HG02938 (cell line): ENCODE measurements around the gene CD164.
"Not testable (repeated sequence)": the region's sequence is repeated elsewhere in the genome, so short reads cannot be mapped to it uniquely, and the experiment has no call there.

ENCODE experiments used
- ATAC-seq: cut with Tn5 transposase; IDR thresholded peaks from one replicate; pipeline ENCODE4 v1.9.1; 2021; ENCODE audit warnings: mild to moderate bottlenecking, moderate library complexity; ENCODE audit not compliant: unreplicated experiment

CD164 gene

DNA sequence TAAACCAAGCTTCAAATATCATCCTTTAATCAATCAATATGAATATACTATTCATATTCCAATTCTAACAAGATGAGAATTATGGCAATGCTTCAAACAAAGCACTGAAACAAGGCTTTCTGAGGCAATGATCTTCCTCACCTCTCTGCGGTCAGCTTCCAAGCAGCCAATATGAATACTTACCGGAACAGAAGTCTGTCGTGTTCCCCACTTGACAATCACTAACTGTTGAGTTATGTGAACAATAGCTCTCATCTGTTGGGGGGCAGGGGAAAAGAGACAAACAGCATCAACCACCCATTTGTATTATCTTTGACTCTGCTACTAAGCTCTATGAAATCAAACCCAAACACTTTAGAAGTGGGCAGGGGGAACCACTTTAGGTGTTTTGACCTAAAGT is 4.5 kb downstream of the CD164 start:
- no peak for ATAC-seq

DNA sequence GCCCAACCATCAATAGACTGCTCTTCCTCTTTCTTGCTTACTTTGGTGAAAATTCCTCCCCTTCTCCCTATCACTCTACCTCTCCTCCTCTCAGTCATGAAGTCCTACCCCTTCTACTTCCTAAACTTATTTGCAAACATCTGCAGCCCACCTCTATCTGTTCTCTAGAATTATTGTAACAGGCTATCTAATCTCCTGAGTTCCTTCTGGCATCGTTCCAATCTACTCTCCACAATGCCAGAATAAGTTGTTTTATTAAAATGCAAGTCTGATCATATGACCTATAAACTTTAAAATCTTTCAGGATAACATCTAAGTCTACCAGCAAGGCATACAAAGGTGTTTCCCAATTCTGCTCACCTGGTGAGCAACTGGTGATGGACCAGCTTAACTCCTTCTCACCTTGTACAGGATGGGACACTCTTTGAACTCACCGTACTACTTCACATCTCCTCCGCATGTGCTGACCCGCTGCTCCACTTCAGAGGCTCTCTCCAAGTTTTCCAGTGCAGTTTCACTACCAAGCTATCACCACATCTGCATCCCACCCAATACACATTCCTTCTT is 7.9 kb downstream of the CD164 start:
- no peak for ATAC-seq

DNA sequence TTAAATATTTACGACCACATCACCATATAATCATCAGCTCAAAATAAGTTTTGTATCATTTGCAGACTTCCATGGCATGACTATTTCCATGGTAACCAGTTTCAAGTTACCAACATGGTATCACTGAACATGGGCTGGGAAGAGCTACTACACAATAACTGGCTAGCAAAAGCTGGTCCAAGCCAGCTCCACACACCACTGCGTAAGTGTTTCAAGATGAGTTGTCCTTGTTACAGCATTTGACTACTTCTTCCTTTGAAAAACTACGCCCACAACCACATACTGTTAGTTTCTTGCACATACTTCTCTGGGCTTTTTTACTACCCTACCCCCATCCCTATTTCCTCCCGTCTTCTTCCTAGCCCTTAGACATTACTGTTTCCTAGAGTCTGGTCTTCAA is 8.5 kb downstream of the CD164 start:
- ATAC-seq, result peak; percentile 93

DNA sequence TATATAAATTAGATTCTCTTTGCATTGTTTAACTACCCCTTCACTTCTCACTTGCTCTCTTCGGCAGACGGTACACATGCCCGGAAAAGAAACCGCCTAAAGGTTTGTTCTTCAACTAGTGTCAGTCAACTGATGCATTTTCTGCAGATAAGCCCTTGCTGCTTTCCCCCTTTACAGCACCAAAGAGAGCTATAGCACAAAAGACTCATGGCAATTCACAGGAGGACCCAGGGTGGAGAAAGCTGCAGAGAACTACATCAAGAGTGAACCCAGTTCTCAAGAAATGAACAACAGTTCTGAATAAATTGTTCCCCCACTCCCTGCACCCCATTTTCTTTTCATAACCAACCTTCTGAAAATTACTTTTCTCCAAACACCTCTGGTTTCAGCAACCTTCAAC is 8.9 kb downstream of the CD164 start:
- no peak for ATAC-seq

DNA sequence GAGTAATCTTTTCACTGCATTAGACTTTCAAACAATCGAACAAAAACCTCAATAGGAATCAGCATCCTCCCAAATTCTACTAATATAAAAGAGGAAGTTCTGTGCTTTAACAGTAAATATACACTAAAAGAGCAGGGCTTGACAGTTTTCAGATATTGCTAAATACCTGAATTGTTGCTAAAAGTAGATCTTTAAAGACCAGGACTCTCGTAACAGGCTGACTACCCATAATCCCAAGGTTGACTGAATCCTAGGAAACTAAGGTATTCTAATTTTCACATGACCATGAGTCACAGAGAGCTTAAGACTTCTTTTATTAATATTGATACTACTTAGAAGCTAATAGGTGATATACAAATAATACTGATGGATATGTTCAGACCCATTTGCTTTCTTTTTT is 10.1 kb downstream of the CD164 start:
- no peak for ATAC-seq

DNA sequence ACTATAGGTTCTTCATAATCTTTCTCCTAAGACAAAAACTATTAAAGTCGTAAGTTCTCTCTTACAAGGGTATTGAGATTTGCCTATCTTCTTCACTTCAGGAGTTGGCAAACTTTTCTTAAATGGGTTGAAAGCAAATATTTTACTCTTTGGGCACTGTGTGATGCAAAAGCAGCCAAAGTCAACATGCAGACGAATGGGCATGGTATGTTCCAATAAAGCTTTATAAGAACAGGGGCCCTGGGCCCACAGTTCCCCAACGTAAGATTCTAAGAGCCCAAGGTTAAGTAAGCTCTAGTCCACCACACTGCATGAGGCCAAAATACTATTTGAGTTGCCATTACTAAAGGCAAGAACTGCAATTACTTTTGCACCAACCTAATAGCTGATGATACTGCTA is 11.5 kb downstream of the CD164 start:
- no peak for ATAC-seq

DNA sequence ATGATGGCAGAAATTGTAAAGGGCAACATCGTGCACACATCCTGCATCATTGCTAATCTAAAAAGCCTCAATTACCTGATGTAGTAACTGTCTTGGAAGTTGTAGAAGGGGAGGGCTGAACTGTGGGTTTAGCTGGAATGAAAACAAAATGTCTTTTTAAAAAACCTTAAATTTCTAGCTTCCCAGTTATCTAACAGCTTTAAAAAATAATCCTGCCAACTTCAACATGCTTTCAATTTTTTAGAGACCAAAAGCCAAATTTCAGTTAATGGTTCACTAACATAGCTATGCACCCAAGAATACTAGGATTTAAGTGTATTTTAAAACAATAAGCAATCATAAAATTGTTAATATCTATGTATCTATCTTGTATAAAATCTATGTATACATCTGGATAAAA is 11.9 kb downstream of the CD164 start:
- ATAC-seq, result no peak

DNA sequence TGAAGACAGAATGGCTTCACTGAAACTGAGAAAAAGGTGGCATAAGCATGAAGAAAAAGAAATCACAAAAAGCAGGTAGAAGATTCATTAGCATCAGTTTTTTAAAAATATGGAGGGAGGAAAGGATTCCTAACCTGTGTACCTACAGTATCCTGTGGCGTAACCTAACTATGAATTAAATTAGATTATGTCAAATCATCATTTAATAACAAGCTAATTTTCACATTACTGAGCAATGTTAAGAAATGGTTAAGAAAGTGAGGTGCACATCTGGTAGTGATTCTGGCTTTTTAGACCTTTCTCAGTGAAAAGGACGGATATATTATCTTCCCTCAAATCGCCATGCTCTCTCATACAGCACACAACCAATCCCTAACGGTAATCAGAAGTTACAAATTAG is 12.5 kb downstream of the CD164 start:
- ATAC-seq, result no peak

DNA sequence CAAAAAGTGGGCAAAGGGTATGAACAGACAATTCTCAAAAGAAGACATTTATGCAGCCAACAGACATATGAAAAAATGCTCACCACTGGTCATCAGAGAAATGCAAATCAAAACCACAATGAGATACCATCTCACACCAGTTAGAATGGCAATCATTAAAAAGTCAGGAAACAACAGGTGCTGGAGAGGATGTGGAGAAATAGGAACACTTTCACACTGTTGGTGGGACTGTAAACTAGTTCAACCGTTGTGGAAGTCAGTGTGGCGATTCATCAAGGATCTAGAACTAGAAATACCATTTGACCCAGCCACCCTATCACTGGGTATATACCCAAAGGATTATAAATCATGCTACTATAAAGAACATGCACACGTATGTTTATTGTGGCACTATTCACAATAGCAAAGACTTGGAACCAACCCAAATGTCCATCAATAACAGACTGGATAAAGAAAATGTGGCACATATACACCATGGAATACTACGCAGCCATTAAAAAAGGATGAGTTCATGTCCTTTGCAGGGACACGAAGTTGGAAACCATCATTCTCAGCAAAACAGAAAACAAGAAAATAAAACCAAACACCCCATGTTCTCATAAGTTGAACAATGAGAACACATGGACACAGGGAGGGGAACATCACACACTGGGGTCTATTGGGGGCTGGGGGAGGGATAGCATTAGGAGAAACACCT is 17.7 kb downstream of the CD164 start:
- ATAC-seq, result not testable (repeated sequence)

DNA sequence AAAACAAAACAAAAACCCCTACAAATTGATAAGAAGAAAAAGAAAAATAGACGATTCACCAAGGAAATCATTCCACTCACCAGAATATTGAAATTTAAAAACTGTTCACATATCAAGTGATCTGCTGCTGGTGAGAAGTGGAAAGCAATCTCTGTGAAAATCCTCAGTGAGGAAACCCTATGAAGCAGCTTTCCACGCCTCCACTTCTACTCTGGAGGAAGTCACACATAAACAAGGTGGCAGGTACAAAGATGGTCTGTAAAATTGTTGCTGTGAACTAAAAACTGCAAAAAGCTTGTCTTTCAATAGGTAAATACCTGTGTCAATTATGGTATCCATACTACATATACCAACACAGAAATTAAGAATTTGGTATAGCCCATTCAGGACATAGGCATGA is 18.5 kb downstream of the CD164 start:
- no peak for ATAC-seq

DNA sequence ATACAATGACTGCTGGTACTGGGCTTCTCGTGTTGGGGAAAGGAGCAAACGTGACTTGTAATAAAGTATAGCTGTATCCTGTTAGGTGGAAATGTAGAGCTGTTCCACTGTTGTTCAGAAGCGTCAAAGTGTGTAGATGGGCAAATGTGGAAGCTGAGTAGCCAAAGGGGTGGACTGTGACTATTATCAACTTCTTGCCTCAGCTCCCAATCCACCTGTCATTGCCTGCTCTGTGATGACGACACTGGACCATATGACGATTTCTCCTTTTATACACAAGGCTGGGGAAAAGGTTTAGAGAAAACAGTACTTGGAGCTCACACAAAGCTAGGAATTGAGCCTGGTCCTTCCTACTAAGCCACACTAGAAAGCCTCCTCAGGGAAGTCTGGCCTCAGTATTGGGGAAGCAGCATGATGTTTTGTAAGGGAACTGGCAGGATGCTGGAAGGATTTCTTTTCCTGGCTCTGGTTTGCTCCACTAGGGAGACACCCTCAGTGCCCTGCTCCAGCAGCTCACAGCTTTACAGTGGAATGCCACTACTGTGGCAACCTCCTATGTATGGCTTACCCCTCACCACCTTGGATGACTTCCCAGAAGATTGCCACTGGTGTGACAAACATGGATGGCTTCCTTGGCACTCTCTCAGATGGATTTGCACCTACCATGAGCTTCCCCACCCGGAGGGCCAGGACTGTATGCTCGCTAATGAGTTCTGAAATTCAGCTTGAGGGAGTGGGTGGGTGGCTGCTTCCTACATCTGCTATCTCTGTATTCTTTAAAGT is 20.0 kb downstream of the CD164 start:
- no peak for ATAC-seq

DNA sequence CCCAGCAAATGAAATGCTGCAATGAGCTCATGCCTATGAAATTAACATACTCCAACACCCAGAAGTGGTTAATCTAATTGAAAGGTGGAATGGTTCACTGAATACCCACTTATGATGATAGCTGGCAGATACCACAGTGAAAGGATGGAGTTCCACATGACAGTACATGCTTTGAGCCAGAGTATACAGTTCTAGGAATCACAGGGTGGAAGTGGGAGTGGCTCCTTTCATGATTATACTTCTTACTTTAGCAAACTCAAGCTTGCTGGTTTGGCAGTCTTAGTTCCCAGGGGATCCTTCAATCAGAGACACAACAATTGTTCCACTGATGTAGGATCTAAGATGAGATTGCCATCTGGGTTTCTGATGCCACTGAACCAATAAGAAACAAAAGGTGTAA is 21.5 kb downstream of the CD164 start:
- ATAC-seq, result no peak

DNA sequence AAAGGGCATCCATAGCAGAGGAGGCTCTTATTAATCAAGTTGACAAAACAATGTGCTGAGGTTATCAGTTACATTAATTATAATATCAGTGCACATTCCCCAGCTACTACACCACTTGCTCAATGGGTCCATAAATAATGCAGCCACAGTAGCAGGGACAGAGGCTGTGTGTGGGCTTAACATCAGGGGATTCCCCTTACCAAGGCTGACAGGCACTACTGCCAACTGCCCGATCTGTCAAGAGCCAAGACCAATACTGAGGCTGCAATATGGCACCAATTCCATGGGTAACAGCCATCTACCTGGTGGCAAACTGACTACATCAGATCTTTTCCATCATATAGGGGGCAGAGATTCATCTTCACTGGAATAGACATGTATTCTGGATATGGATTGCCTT is 22.0 kb downstream of the CD164 start:
- ATAC-seq, result no peak

DNA sequence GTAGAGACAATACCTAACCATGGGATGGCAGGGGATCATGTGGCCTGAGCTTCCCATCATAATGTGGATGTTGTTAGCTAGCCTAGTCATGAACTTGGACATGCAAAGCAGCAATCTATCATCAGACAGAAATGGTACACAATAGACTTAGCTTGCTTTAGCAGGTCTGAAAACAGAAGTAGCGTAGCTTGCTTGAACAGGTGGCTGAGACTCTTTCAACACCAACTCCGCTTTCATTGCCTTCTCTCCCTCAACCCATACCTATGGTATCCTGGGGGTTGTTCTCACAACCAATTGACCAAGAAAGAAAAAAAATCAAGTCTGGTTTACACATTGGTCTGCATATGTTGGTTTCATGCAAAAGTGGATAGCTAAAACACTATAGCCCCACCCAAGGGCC is 23.0 kb downstream of the CD164 start:
- ATAC-seq, result no peak

DNA sequence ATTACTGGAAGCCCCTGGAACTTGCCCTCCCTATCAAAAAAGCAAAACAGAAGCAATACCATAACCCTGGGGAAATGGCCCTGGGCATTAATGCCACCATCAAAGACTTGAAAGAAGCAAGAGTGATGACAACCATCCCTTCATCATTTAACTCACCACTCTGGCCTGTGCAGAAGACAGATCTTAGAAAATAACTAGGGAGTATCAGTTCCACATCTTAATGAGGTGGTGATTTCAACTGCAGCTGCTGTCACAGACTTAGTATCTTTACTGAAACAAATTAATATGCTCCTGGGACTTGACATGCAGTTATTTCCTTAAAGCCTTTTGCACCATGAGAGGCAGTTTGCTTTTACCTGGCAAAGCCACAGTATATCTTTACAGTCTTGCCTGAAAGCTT is 24.1 kb downstream of the CD164 start:
- ATAC-seq, result no peak

DNA sequence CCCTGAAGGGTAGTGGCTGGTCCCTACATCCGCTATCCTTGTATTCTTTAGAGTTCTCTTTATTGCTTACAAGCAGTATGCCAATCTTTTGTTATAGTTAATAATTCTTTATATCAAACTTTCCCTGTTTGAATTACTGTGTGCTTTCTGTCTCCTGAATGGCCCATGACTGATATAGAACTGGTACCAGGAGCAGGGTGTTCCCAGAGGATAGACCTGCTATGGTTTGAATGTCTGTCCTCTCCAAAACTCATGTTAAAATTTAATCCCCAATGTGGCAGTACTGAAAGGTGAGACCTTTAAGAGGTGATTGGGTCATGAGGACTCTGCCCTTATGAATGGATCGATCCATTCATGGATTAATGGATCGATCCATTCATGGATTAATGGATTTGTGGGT is 26.0 kb downstream of the CD164 start:
- ATAC-seq, result no peak

DNA sequence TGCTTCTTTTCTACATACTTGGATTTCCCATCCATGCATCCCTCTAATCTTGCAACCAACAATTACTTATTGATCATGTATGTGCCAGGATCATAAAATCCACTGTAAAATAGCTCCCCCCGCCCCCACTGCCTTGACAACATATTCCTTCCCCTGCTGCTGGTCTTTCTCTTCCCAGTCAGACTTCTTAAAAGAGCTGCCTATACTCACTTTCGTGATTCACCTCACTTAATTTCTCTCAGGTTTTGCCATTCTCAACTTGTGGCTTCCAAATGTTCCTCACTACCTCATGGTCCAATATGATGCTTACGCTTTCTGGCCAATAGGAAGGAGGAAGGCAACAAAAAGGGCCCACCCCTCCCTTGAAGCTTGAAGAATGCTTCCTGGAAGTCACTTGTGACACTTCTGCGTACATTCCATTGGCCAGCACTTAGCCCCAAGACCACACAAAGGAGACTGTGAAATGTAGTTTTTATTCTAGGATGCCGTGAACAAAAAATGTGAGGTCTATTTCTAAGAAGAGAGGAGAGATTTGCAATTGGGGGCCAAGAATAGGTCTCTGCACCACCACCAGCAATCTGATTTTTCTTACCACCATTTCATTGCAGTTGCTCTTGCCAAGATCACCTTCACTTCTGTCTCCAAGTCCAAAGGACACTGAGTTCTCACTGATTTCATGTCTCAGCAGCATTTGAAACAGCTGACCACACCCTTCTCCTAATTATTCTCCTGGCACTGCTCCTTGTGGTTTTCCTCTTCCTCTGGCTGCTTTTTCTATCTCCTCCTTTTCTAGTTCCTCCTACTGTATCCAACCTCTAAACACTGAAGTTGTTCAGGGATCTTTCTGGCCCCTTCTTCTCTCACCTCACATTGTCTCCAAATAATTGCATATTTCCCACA is 30.8 kb downstream of the CD164 start:
- ATAC-seq, result no peak

DNA sequence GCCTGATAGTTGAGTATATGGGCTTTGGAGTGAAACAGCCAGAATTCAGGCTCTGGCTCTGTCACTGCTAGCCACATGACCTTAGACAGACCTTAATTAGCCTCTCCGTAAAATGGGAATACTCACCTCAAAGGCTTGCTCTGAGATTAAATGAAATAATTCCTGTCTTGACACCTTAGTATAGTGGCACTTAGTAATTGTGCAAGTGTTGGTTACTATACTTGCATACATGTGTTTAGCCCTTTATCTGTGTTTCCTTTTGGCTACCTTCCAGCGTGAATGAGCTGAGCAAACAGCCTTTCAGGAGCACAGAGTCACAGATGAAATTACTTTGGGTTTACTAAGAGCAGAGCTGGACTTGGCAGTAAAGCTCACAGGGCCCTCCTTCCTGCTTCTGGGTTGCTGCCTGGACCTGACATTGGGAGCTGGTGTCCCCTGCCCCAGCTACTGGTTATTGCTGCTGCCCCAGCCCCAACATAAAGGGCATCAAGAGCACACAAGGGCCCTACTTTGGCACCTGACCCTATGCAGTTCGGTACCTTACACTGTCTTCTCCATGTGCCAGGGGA is 32.8 kb downstream of the CD164 start:
- ATAC-seq, result no peak

DNA sequence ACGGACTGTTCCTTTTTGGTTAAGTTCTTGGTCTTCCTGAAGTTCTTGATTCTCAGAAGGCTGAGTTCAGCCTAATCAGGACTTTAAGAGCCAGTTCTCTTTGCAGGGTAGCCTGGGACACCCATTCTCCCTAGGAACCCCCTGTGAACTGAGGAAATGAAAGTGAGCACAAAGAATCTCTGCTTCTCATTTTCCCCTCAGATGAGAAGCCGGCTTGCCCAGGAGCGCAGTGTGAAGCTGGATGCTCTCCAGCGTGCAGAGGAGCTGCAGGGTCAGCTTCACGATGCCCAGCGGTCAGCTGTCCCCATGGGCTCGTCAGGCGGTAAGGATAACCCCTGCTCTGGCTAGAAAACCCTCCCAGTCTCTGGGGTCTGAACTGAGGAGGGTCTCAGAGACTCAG is 34.0 kb downstream of the CD164 start:
- ATAC-seq, result no peak

DNA sequence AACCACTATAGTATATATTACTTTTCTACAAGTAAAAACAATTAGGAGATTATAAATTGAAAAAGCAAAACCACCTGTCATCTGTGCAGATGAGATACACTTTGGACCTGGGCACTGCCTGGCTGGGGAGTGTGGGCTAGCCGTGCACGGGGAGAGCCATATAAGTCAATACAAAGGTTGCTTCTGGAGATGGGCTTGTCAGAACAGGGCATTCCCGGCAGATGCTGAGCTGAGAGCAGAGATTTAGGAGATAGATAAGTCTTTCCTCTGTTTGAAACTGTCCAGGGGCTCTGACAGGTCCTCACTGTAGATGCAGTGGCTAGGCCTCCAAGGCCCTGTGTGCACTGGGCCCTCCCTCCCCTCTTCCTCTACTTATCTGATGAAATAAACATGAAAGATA is 34.5 kb downstream of the CD164 start:
- ATAC-seq, result no peak

DNA sequence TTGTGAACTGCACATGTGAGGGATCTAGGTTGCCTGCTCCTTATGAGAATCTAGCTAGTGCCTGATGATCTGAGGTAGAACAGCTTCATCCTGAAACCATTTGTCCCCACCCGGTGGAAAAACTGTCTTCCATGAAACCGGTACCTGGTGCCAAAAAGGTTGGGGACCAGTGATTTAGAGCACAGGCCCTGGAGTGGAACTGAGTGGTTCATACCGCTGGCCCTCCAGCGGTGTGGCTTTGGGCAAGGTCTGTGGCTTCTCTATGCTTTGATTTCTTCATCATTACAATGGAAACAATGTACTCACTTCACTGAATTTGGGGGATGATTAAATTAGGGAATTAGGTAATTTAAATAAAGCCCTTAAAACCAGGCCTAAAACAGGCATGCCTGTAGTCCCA is 36.3 kb downstream of the CD164 start:
- ATAC-seq, result no peak
